ENCODE measurements around the gene GTF2F1.

GRCh38 chr19:6393983-6394412, 1.0 kb upstream of the GTF2F1 start:
- TF ChIP-seq CTCF (IDR thresholded peaks at IDR 0.05; ENCODE audit: low read length) (no peak), EZH2phosphoT487 (IDR thresholded peaks at IDR 0.05; ENCODE audit: low read length) (no peak)
